Measurements from ENCODE around the gene CTH.

DNA sequence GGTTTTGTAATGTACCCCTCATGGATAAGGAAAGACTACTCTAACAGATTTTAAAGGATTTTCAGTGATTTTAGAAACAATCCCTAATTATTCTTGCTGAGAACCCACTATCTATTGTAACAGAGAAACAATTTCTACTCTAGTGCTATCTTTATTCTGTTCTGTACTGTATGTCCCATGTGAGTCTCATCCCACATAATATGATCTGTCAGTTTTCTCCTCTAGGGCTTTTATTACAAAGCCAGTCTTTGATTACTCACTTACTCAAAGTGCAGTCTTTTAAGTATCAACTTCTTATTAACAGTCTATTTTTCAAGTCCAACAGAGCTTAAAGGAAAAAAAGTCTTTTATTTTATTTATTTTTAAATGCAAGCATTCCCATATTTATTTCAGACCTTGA, 54.8 kb downstream of the CTH start:
- TF ChIP-seq CTCF (IDR thresholded peaks at IDR 0.05) (no peak), CEBPB (IDR thresholded peaks at IDR 0.05) (no peak), CHD2 (IDR thresholded peaks at IDR 0.05; ENCODE audit: low read length, partially characterized antibody) (no peak), POLR2A (IDR thresholded peaks at IDR 0.05; ENCODE audit: low read length) (no peak), KDM1A (IDR thresholded peaks at IDR 0.05; ENCODE audit: low read depth) (no peak), RFX5 (IDR thresholded peaks at IDR 0.05) (no peak), RARB (CRISPR knock-in tag; IDR thresholded peaks at IDR 0.05) (no peak), CBX8 (IDR thresholded peaks at IDR 0.05) (no peak)
